H7 (cell line): ENCODE results near the gene RAB3B. TPM values are rescaled to one million over a fixed set of nuclear protein-coding genes. Genes with fewer than 3 reads are reported as not detected.
A peak's percentile ranks its signal among the peaks of the same experiment; 100 is the strongest.

Experiments
- DNase-seq: peaks from one replicate; pipeline ENCODE4 v3.0.0; 2012
- H3K27me3 ChIP-seq: 2 replicates; pipeline ENCODE4 v1.6.0; 2011; ENCODE audit warnings: mild to moderate bottlenecking, low read length; ENCODE audit not compliant: control insufficient read depth, insufficient read depth
- H3K36me3 ChIP-seq: replicated peaks from 2 replicates; pipeline ENCODE4 v1.5.1; 2011; ENCODE audit warnings: low read length; ENCODE audit not compliant: control insufficient read depth, insufficient read depth
- H3K4me3 ChIP-seq: 2 replicates; pipeline ENCODE4 v1.5.1; 2011; ENCODE audit warnings: low read depth, mild to moderate bottlenecking, control low read depth, low read length, moderate library complexity; ENCODE audit not compliant: insufficient read depth
- total RNA-seq: library from RNA; depleted of rRNA; stranded (reverse); fragments of >200 nt; shearing (Covaris generic); gene quantifications from 2 replicates; pipeline ENCODE4 v1.2.3, GENCODE V29; 2014

Gene RAB3B
- total RNA-seq, 1 experiment from 2014 or later = 22.4 TPM

DNA sequence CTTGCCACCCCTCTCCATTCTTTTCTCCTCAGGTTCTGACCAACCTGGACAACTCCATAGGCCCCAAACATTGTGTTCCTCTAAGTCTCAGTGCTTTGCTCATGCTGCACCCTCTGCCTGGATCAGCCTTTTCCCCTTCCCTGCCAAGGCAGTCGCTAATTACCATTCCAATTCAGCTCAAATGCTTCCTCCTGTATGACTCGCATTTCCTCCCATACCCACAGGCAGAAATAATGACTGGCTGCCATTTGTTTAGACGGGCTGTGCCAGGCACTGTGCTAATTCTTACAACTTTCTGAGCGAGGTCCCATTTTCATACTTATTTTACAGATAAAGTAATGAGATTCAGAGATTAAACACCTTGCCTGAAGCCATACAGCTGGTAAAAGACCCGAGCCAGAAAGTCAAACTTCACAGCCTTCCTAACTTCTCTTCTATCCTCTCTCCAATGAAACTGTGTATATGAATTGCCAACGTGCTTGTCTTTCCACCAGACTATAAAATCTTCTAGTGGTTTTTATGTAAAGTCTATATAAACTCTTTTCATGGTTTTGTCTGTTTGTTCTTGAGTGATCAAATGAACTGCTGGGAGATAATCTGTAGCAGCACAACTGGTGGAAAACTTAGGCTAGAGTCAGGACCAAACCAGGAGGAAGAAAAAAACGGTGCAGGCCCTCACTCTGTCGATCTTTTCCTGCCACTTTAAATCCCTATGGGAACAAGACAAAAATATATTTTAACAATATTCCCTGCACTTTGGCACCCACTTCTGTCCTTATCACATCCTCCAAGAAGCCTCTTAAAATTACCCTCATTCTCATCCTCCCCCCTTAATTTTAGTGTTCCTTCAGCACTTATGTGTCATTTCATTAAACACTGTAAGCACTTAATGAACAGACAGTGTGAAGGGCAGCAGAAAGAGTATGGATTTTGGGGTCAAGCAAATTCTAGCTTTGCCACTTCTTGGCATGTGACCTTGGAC is 33.7 kb downstream of the RAB3B start:
- Histone ChIP-seq H3K27me3 (no peaks in the 10 kb centered on the region), H3K36me3 (peaks cover 3% of the 10 kb centered on the region), H3K4me3 (no peak overlapping the region)
- peak; percentile 28 for DNase-seq

DNA sequence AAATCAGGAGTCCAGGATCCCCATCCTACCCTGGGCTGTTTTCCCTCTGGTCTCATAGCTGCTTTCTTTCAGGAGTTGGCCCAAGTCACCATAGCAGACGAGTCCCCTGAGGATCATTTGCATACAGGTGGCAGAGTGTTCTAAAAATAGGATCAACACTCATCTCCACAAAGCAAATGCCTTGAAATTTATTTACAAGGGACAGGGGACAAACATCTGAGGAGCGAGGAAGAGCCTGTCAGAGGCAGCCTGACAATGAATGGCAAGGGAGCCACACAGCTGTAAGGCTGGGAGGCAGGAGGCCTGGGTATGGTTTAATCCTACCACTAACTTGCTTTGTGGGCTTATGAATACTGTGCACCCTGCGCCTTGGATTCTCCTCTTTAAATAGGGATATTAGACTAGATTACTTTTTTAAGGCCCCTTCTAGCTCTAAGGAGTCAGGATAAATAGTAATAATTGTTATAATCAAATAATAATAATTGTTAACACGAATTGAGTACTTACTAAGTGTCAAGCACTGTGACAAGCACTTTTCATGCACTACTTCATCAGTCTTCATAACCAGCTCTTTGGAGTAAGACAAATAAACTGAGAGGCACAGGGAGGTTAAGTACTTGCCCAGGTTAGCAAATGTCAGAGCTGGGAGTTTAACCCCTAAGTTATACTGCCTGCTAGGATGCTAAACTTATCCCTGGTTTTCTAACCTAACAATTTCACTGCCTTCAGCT is 34.5 kb downstream of the RAB3B start:
- H3K27me3 ChIP-seq = no peaks in the 10 kb centered on the region
- no peak overlapping the region for H3K4me3 ChIP-seq
- DNase-seq = no peak
- H3K36me3 ChIP-seq = peaks cover 3% of the 10 kb centered on the region

GRCh38 chr1:51954783-51955182 is 35.7 kb downstream of the RAB3B start:
- no peak overlapping the region for H3K4me3 ChIP-seq
- no peaks in the 10 kb centered on the region for H3K27me3 ChIP-seq
- peaks cover 3% of the 10 kb centered on the region for H3K36me3 ChIP-seq
- DNase-seq = no peak

- DNase-seq = no peak
- no peak overlapping the region for H3K4me3 ChIP-seq
- no peaks in the 10 kb centered on the region for H3K27me3 ChIP-seq
- H3K36me3 ChIP-seq = no peaks in the 10 kb centered on the region; the same call in 1 of the 2 replicates
Measured at GRCh38 chr1:51953079-51953478, 37.4 kb downstream of the RAB3B start.

GRCh38 chr1:51952638-51953037 is 37.9 kb downstream of the RAB3B start:
- Histone ChIP-seq H3K4me3 (no peak overlapping the region), H3K27me3 (no peaks in the 10 kb centered on the region), H3K36me3 (no peaks in the 10 kb centered on the region; the same call in 1 of the 2 replicates)
- peak; percentile 25 for DNase-seq

DNA sequence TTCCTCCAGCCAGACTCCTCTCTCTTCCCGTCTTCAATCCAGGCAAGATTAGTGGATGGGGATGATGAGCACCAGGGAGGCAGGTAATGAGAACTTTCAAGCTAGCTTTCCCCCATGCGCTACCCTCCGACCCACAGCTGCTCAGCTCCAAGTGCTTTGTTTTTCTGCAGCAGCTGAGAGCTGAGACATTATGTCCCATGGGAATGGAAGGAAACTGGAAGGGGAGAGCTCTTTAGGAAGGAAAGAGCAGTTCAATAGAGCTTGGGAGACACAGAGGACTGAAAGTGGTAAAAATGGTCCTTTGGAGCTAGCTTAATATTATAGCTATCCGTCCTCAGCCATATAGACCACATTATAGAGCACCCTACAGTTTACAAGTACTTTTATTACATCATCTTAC is 39.8 kb downstream of the RAB3B start:
- DNase-seq = no peak
- H3K27me3 ChIP-seq = no peaks in the 10 kb centered on the region
- H3K36me3 ChIP-seq = no peaks in the 10 kb centered on the region; the same call in 1 of the 2 replicates
- no peak overlapping the region for H3K4me3 ChIP-seq

GRCh38 chr1:51949014-51949702 is 41.3 kb downstream of the RAB3B start:
- no peak for DNase-seq
- H3K36me3 ChIP-seq = no peaks in the 10 kb centered on the region; the same call in 1 of the 2 replicates
- no peaks in the 10 kb centered on the region for H3K27me3 ChIP-seq
- no peak overlapping the region for H3K4me3 ChIP-seq

DNA sequence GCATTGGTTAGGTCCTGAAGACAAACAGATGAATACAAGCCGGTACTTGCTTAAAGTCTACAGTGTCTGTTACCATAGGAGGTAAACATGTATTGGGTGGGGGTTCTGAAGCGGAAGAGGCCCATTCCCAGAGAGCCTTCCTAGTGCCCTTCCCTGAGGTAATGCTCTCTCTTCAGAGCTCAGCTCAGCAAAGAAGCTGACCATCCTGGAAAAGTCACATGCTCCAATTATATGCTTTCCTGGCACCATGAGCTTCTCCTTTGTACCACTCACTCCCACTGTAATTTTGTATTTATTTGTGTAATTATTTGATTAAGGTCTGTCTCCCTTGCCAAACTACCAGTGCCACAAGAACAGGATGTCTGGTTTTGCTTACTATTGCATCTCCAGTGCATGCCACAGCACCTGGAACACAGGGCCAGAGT is 42.0 kb downstream of the RAB3B start:
- Histone ChIP-seq H3K36me3 (no peaks in the 10 kb centered on the region; the same call in 1 of the 2 replicates), H3K27me3 (no peaks in the 10 kb centered on the region), H3K4me3 (no peak overlapping the region)
- no peak for DNase-seq

DNA sequence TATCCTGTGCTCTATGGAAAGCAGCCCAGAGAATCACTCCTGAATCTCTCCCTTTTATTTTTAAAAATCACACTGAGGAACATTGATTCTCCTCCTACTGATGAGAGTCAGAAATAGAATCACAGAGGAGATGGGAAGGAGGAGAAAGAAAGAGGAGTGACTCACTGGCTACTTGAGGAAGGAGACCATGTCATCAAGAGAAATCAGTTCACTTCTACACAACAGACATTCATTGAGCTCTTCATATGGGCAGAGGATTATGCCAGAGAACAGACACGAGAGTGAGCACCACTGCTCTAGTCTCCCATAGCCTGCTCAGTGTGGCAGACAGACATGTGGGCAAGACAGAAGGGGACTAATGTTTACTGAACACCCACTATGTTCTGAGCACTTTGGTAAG is 44.2 kb downstream of the RAB3B start:
- Histone ChIP-seq H3K27me3 (no peaks in the 10 kb centered on the region), H3K36me3 (peaks cover 2% of the 10 kb centered on the region; the same call in 1 of the 2 replicates), H3K4me3 (no peak overlapping the region)
- no peak for DNase-seq

- Histone ChIP-seq H3K36me3 (peaks cover 2% of the 10 kb centered on the region; the same call in 1 of the 2 replicates), H3K4me3 (no peak overlapping the region), H3K27me3 (no peaks in the 10 kb centered on the region)
- DNase-seq = no peak
Measured at GRCh38 chr1:51945591-51945990, 44.9 kb downstream of the RAB3B start.

DNA sequence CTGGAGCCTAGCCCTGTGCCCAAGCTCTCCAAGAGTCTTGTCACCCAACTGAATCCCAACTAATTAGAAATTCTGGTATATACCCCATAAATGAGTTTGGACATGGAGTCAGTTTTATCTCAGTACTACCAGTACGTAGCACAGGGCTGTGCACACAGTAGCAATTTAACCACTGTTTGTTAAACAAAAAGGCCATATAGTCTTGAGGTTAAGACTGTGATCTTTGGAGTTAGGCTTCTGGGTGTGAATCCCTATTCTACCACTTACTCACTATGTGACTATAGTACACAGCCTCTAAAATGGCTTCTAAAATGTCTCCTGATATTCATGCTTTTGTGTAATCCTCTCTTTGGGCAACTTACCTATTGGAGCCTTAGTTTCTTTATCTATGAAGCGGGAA is 48.2 kb downstream of the RAB3B start:
- DNase-seq = no peak
- Histone ChIP-seq H3K36me3 (peaks cover 2% of the 10 kb centered on the region; the same call in 1 of the 2 replicates), H3K27me3 (no peaks in the 10 kb centered on the region), H3K4me3 (no peak overlapping the region)

DNA sequence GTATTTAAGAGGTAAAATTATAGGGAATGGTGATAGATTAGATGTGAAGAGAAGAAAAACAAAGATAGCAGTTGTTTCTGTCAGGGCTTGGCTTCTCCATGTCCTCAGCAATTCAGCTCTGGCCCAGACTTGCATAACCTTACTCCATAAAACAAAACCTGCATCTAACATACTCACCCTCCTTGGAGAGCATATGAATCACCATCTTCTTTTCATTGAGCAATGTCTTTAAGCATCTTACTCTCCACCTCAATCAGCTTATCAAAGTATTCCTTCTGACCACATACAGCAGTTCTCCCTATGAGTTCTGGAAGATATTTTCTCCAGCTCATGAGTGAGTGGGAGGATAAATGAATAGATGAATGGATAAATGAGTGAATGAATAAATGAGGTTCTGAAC is 49.0 kb downstream of the RAB3B start:
- Histone ChIP-seq H3K4me3 (no peak overlapping the region), H3K36me3 (peaks cover 2% of the 10 kb centered on the region; the same call in 1 of the 2 replicates), H3K27me3 (no peaks in the 10 kb centered on the region)
- DNase-seq = no peak

GRCh38 chr1:51937112-51937511 is 53.4 kb downstream of the RAB3B start:
- Histone ChIP-seq H3K27me3 (no peaks in the 10 kb centered on the region), H3K36me3 (peaks cover 12% of the 10 kb centered on the region), H3K4me3 (no peak overlapping the region)
- no peak for DNase-seq

DNA sequence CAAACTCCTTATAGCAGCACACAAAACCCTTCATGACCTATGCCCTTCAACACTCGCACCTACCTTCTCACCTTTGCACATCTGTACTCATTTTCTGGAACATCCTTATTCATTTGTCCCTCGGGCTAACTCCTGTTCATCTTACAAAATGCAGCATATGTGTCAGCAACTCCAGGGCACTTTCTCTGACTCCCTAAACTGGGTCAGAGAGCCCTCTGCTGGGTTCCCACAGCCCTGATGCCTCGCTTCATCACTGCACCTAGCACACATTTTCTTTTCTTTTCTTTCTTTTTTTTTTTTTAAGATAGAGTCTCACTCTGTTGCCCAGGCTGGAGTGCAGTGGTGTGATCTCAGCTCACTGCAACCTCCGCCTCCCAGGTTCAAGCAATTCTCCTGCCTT is 54.0 kb downstream of the RAB3B start:
- no peak for DNase-seq
- H3K27me3 ChIP-seq = no peaks in the 10 kb centered on the region
- peaks cover 16% of the 10 kb centered on the region for H3K36me3 ChIP-seq
- no peak overlapping the region for H3K4me3 ChIP-seq
